CD8-positive, alpha-beta memory T cell (primary cell): ENCODE results near the gene DCLRE1B. TPM values are rescaled to one million over a fixed set of nuclear protein-coding genes. Genes with fewer than 3 reads are reported as not detected.
A peak's percentile ranks its signal among the peaks of the same experiment; 100 is the strongest.

Source experiments
- CTCF ChIA-PET: fragments of 350-600 bp; sonication (Branson Sonifier 250); formaldehyde crosslinking; loops from one replicate; lab custom pipeline; 2021; ENCODE audit warnings: antibody characterized with exemption; lab: Charles Lee
- POLR2A ChIA-PET: fragments of 350-600 bp; sonication (Branson Sonifier 250); formaldehyde crosslinking; loops from one replicate; lab custom pipeline; 2021; ENCODE audit warnings: antibody characterized with exemption; lab: Charles Lee
- DNase-seq, 5 donors: peaks; one replicate each; pipeline versions ENCODE4 v3.0.0 to v3.0.0-alpha.2; 2020 to 2022; ENCODE audit warnings: mixed read lengths in 1 of 5
- H3K27ac ChIP-seq: one replicate; pipeline ENCODE4 v1.7.0; 2013; ENCODE audit warnings: low read depth, mild to moderate bottlenecking, low read length, moderate library complexity
- H3K27me3 ChIP-seq: 2 replicates; pipeline ENCODE4 v1.7.0; 2013; ENCODE audit warnings: low read length, mild to moderate bottlenecking; ENCODE audit not compliant: insufficient read depth, poor library complexity, severe bottlenecking
- H3K36me3 ChIP-seq: 2 replicates; pipeline ENCODE4 v1.7.0; 2013; ENCODE audit warnings: mild to moderate bottlenecking, low read length, moderate library complexity; ENCODE audit not compliant: insufficient read depth
- H3K4me1 ChIP-seq: 2 replicates; pipeline ENCODE4 v1.7.0; 2013; ENCODE audit warnings: mild to moderate bottlenecking, low read length, moderate library complexity; ENCODE audit not compliant: insufficient read depth
- H3K4me3 ChIP-seq: 2 replicates; pipeline ENCODE4 v1.7.0; 2013; ENCODE audit warnings: mild to moderate bottlenecking, low read length
- H3K9me3 ChIP-seq: 2 replicates; pipeline ENCODE4 v1.7.0; 2013; ENCODE audit warnings: mild to moderate bottlenecking, low read length
- H3K27ac Mint-ChIP-seq, 8 donors: one replicate each; pipeline ENCODE4 v1.8.0; 2020 to 2021; ENCODE audit warnings: mixed read lengths in 8 of 8, mild to moderate bottlenecking in 6 of 8, inconsistent platforms in 3 of 8, moderate library complexity in 3 of 8
- H3K27me3 Mint-ChIP-seq, 2 donors: one replicate each; pipeline ENCODE4 v1.8.0; 2020 to 2021; ENCODE audit warnings: mixed read lengths in 2 of 2, mild to moderate bottlenecking in 1 of 2, moderate library complexity in 1 of 2
- H3K36me3 Mint-ChIP-seq, 3 donors: one replicate each; pipeline ENCODE4 v1.8.0; 2020 to 2021; ENCODE audit warnings: mixed read lengths in 3 of 3, inconsistent platforms in 1 of 3, mild to moderate bottlenecking in 1 of 3
- H3K4me1 Mint-ChIP-seq, 3 donors: one replicate each; pipeline ENCODE4 v1.8.0; 2020 to 2021; ENCODE audit warnings: mixed read lengths in 3 of 3, inconsistent platforms in 1 of 3, mild to moderate bottlenecking in 1 of 3
- H3K4me3 Mint-ChIP-seq, 7 donors: one replicate each; pipeline ENCODE4 v1.8.0; 2020 to 2021; ENCODE audit warnings: mixed read lengths in 7 of 7, mild to moderate bottlenecking in 6 of 7, moderate library complexity in 4 of 7, inconsistent platforms in 2 of 7
- H3K9me3 Mint-ChIP-seq, 5 donors: one replicate each; pipeline ENCODE4 v1.8.0; 2020 to 2022; ENCODE audit warnings: mixed read lengths in 5 of 5, mild to moderate bottlenecking in 3 of 5, moderate library complexity in 2 of 5, inconsistent platforms in 1 of 5
- polyA plus RNA-seq: library from polyadenylated mRNA; unstranded; fragments of 300-500 nt; fragmentation: Illumina TruSeq; gene quantifications from one replicate; pipeline ENCODE4 v1.2.3, GENCODE V29; 2021
- total RNA-seq, 2 experiments: library from RNA; stranded (reverse); gene quantifications; one replicate each; pipeline ENCODE4 v1.2.3, GENCODE V29; 2021

Gene DCLRE1B
- total and polyA plus RNA-seq, 3 experiments from 2014 or later = 5.1 to 32.1 (median 31.2) TPM

DNA sequence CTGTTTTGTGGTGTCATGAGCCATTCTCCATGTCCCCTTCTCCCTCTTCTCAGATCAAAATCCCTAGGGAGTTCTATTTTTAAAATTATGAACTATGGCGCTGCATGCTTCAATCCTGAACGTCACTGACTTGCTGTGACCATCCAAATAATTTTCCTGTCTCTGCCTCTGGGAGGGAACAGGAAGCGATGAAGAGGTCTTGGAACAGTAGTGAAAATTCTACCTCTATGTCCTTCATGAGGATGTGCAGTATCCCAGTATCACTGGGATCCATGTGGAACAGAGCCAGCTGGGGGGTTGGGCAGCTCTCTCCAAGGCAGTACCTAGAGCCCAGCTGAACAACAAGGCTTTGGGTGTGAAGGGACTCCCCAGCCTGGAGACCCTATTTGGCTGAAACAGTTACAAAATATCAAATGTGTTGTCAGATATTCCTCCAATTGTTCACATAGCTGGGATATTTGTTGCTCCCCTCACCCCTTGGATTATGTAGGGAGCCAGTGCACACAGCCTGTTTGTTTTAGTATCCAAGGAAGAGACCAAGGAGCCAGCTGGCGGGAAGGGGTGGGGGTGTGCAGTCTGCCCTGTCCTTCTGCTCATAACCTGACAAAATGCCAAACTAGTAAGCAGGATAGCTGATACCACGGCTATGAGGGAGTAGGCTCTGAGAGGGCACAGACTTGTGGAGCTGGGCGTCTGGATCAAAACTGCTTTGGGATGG, 7.6 kb downstream of the DCLRE1B start:
- H3K4me1 ChIP-seq = no peaks in the 10 kb centered on the region
- no peaks in the 10 kb centered on the region for H3K9me3 ChIP-seq
- H3K9me3 Mint-ChIP-seq = no peaks in the 10 kb centered on the region
- no peaks in the 10 kb centered on the region for H3K27me3 Mint-ChIP-seq
- no peak overlapping the region for H3K4me3 Mint-ChIP-seq
- H3K27ac Mint-ChIP-seq = no peak overlapping the region
- peaks cover 2 to 20% (median 6%) of the 10 kb centered on the region in 3 donors for H3K4me1 Mint-ChIP-seq
- peaks cover 0 to 43% (median 13%) of the 10 kb centered on the region in 3 donors for H3K36me3 Mint-ChIP-seq
- no peaks in the 10 kb centered on the region for H3K27me3 ChIP-seq
- H3K36me3 ChIP-seq = peaks cover 12% of the 10 kb centered on the region
- no peak for DNase-seq
- H3K4me3 ChIP-seq = no peak overlapping the region
- ChIA-PET CTCF (interaction anchor here (0.7 to 1.7 kb wide), 3 partner anchors 16 to 77 kb away, joined by 3 to 6 read pairs (median 5); partner anchors contain the start of gene HIPK1), POLR2A (no interaction called here)
- no peak overlapping the region for H3K27ac ChIP-seq

DNA sequence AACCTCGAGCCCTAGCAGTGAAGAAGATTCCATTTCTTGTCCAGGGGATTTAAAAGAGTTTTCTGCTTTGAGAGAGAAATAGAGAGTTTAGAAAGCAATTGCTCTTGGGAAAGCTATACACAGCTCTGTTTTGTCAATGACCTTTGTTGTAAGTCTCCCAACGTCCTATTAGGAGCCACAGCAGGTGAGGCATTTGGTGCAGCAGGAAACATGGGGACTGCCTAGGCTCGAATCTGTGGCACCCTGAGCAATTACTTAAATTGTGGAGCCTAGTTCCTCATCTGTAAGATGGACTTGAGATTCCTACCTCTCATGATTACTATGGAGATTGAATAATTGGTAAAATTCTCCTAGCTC, 8.2 kb downstream of the DCLRE1B start:
- H3K4me3 ChIP-seq = no peak overlapping the region
- peaks cover 12% of the 10 kb centered on the region for H3K36me3 ChIP-seq
- H3K4me1 ChIP-seq = no peaks in the 10 kb centered on the region
- ChIA-PET POLR2A (no interaction called here), CTCF (interaction anchor here (1.1 to 1.7 kb wide), 2 partner anchors 16 to 77 kb away, joined by 5 to 6 read pairs; partner anchors contain the start of gene HIPK1)
- no peak overlapping the region for H3K27ac Mint-ChIP-seq
- no peaks in the 10 kb centered on the region for H3K27me3 Mint-ChIP-seq
- H3K4me3 Mint-ChIP-seq = no peak overlapping the region
- H3K27me3 ChIP-seq = no peaks in the 10 kb centered on the region
- no peak overlapping the region for H3K27ac ChIP-seq
- H3K9me3 ChIP-seq = no peaks in the 10 kb centered on the region
- peaks cover 2 to 17% (median 6%) of the 10 kb centered on the region in 3 donors for H3K4me1 Mint-ChIP-seq
- H3K36me3 Mint-ChIP-seq = peaks cover 0 to 39% (median 9%) of the 10 kb centered on the region in 3 donors
- no peaks in the 10 kb centered on the region for H3K9me3 Mint-ChIP-seq
- no peak for DNase-seq

DNA sequence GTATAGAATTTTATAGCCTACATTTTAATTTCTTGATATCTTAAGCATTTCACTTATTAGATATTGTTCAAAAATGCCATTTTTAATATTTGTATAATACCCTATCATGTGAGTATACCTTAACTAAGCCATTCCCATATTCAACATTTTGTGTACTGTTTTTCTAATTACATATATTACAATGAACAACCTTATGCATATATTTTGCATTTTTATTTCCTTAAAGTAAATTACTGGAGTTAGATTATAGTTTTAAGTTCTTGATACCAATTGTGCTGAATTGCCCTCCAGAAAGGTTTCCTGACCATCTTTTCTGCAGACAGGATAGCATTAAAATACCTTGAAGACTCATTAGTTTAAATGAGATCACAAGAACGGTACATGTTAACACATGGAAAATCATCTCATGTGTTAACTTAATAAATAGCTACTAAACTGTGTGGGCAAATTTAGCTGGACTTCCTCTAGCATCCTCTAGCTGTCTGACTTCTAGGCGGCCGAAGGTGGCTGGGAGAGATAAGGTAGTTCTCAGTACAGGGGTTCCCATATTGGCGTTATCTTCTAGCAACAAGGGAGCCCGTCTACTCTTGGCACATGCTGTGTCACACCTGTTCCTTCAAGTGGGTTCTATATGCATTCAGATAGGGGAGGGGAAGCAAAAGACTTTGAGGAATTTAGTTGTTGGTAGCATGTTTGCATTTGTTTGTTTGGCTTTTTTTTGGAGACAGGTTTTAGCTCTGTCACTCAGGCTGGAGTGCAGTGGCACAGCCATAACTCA, 8.9 kb downstream of the DCLRE1B start:
- POLR2A ChIA-PET = no interaction called here
- H3K27ac ChIP-seq = no peak overlapping the region
- Mint-ChIP-seq H3K9me3 (no peaks in the 10 kb centered on the region), H3K27me3 (no peaks in the 10 kb centered on the region), H3K4me3 (no peak overlapping the region), H3K27ac (no peak overlapping the region), H3K36me3 (peaks cover 0 to 33% (median 6%) of the 10 kb centered on the region in 3 donors), H3K4me1 (peaks cover 0 to 11% (median 0%) of the 10 kb centered on the region in 3 donors)
- CTCF ChIA-PET = interaction anchor here (1.7 kb wide), 1 partner anchor 78 kb away, joined by 6 read pairs; no protein-coding TSS in a partner anchor
- DNase-seq = no peak
- no peak overlapping the region for H3K4me3 ChIP-seq
- H3K36me3 ChIP-seq = peaks cover 12% of the 10 kb centered on the region
- no peaks in the 10 kb centered on the region for H3K9me3 ChIP-seq
- no peaks in the 10 kb centered on the region for H3K4me1 ChIP-seq
- no peaks in the 10 kb centered on the region for H3K27me3 ChIP-seq

DNA sequence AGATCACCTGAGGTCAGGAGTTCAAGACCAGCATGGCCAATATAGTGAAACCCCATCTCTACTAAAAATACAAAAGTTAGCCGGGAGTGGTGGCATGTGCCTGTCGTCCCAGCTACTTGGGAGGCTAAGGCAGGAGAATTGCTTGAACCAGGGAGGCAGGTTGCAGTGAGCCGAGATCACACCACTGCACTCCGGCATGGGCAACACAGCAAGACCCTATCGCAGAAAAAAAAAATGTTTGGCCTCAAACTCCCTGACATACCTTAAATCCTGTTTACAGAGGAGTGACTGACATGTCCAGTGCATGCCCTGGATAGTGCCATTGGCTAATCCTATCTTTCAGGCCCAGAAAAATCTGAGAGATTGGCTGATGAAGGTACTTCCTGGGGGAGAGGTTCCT, 11.8 kb downstream of the DCLRE1B start:
- no peaks in the 10 kb centered on the region for H3K9me3 Mint-ChIP-seq
- POLR2A ChIA-PET = no interaction called here
- no peak for DNase-seq

DNA sequence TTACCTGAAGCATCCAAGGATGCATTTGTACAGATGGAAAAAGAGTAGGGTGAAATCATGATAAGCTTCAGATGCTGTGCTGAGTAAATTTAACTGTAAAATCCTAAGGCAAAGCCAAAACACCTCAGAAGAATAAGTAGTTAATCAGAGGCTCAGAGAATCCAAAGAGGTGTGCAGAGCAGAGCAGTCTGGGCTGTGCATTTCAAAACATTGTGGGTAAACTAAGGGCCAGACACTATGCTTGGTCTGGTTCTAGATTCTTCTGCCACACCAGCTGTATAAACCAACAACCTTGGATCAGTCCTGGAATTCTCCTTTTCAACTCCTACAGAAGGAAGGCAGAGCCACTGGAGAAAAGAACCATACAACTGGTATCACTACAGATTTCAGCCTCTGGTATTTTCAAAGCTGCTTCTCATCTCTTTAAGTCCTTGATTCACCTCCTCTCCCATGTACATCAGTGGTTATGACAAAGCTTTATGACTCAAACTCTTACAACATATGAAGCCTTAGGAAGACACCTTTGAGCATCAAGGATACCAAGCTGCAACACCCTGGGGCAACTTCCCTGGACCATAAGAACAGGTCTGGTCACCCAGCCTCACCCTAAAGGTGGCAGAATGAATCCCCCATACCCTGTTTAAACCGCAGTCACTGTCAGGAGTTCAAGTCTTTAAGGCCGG, 12.4 kb downstream of the DCLRE1B start:
- no peak overlapping the region for H3K27ac Mint-ChIP-seq

More for the DNA sequence above, 11.8 kb downstream of the DCLRE1B start:
- H3K36me3 Mint-ChIP-seq = peaks cover 0 to 11% (median 3%) of the 10 kb centered on the region in 3 donors
- Histone ChIP-seq H3K4me3 (no peak overlapping the region), H3K9me3 (no peaks in the 10 kb centered on the region), H3K27ac (no peak overlapping the region), H3K36me3 (no peaks in the 10 kb centered on the region), H3K4me1 (no peaks in the 10 kb centered on the region), H3K27me3 (no peaks in the 10 kb centered on the region)
- H3K4me1 Mint-ChIP-seq = peaks cover 0 to 3% (median 0%) of the 10 kb centered on the region in 3 donors
- H3K27me3 Mint-ChIP-seq = peaks cover 0 to 6% of the 10 kb centered on the region in 2 donors
- CTCF ChIA-PET = interaction anchor here (1.3 to 2.3 kb wide), 2 partner anchors 11 to 12 kb away, joined by 3 to 6 read pairs; partner anchors contain the start of genes DCLRE1B and HIPK1
- no peak overlapping the region for H3K4me3 Mint-ChIP-seq
- no peak overlapping the region for H3K27ac Mint-ChIP-seq

DNA sequence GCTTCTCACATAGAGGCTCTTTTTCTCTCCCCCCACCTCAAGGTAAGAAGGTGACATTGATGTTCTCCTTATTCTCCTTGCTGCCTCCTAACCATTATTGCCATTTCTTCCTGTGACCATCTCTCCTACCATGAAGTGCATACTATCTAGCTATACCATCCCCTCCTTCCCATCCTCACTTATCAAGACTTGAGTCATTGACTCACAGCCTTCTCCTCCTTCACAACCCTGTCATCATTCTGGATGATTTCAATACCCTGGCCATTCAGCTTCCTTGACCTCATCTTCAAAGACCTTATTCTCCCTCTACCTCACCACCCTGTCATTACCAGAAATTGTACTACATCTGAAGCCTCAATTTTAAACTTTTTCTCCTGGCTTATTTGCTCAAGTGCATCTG, 13.1 kb downstream of the DCLRE1B start:
- H3K4me3 ChIP-seq = no peak overlapping the region
- Mint-ChIP-seq H3K27me3 (peaks cover 0 to 6% of the 10 kb centered on the region in 2 donors), H3K4me1 (peaks cover 0 to under 1% (median 0%) of the 10 kb centered on the region in 3 donors), H3K36me3 (peaks cover 0 to 3% (median under 1%) of the 10 kb centered on the region in 3 donors), H3K9me3 (no peaks in the 10 kb centered on the region), H3K4me3 (no peak overlapping the region), H3K27ac (peak overlapping the region in 1 of 8 donors; percentile 14)
- no peak for DNase-seq
- H3K27me3 ChIP-seq = no peaks in the 10 kb centered on the region
- ChIA-PET CTCF (interaction anchor here (2.3 kb wide), 1 partner anchor 11 kb away, joined by 6 read pairs; the partner anchor contains the start of gene HIPK1), POLR2A (no interaction called here)
- H3K4me1 ChIP-seq = no peaks in the 10 kb centered on the region
- no peaks in the 10 kb centered on the region for H3K9me3 ChIP-seq
- H3K27ac ChIP-seq = no peak overlapping the region
- no peaks in the 10 kb centered on the region for H3K36me3 ChIP-seq

More for the DNA sequence above, 12.4 kb downstream of the DCLRE1B start:
- no peak overlapping the region for H3K27ac ChIP-seq
- DNase-seq = no peak
- H3K27me3 ChIP-seq = no peaks in the 10 kb centered on the region
- CTCF ChIA-PET = interaction anchor here (2.3 kb wide), 1 partner anchor 12 kb away, joined by 6 read pairs; the partner anchor contains the start of gene HIPK1
- no peaks in the 10 kb centered on the region for H3K36me3 ChIP-seq
- H3K4me3 Mint-ChIP-seq = no peak overlapping the region
- POLR2A ChIA-PET = no interaction called here
- peaks cover 0 to 3% (median 0%) of the 10 kb centered on the region in 3 donors for H3K4me1 Mint-ChIP-seq
- H3K9me3 Mint-ChIP-seq = no peaks in the 10 kb centered on the region
- H3K4me1 ChIP-seq = no peaks in the 10 kb centered on the region
- H3K36me3 Mint-ChIP-seq = peaks cover 0 to 7% (median 3%) of the 10 kb centered on the region in 3 donors
- H3K4me3 ChIP-seq = no peak overlapping the region
- peaks cover 0 to 6% of the 10 kb centered on the region in 2 donors for H3K27me3 Mint-ChIP-seq
- H3K9me3 ChIP-seq = no peaks in the 10 kb centered on the region

DNA sequence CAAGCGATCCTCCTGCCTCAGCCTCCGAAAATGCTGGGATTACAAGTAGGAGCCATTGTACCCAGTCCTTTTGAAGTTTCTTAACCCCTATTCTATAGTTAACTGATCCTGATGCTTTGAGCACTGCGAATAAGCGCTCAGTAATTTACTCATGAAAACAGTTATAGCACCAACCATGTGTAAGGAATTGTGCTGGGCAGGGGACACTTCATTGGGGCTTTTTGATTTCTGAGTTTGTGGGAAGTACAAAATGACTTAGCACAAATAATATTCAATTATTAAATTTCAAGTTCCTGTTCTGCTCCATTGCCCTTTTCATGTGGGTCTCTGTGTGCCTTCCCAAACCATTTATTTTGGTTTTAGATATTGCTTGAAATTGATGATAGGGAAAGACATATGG, 17.8 kb downstream of the DCLRE1B start:
- ChIA-PET CTCF (no interaction called here), POLR2A (no interaction called here)
- DNase-seq = no peak
- Histone ChIP-seq H3K4me3 (no peak overlapping the region), H3K36me3 (no peaks in the 10 kb centered on the region), H3K27me3 (no peaks in the 10 kb centered on the region), H3K4me1 (peaks cover under 1% of the 10 kb centered on the region), H3K9me3 (no peaks in the 10 kb centered on the region), H3K27ac (no peak overlapping the region)
- peak overlapping the region in 1 of 8 donors; percentile 17 for H3K27ac Mint-ChIP-seq
- H3K36me3 Mint-ChIP-seq = no peaks in the 10 kb centered on the region
- no peaks in the 10 kb centered on the region for H3K9me3 Mint-ChIP-seq
- peaks cover 0 to 6% of the 10 kb centered on the region in 2 donors for H3K27me3 Mint-ChIP-seq
- H3K4me1 Mint-ChIP-seq = peaks cover 3 to 4% (median 4%) of the 10 kb centered on the region in 3 donors
- no peak overlapping the region for H3K4me3 Mint-ChIP-seq
